Globus pallidus (tissue), 1 donor: ENCODE measurements around the gene GLB1L3.
A peak's percentile ranks its signal among the peaks of the same experiment; 100 is the strongest.
"Not testable (repeated sequence)": the region's sequence is repeated elsewhere in the genome, so short reads cannot be mapped to it uniquely, and the experiment has no call there.

Source experiments
- DNase-seq: peaks from one replicate; pipeline ENCODE4 v3.0.0-alpha.2; 2015; ENCODE audit warnings: low spot score

Gene GLB1L3

DNA sequence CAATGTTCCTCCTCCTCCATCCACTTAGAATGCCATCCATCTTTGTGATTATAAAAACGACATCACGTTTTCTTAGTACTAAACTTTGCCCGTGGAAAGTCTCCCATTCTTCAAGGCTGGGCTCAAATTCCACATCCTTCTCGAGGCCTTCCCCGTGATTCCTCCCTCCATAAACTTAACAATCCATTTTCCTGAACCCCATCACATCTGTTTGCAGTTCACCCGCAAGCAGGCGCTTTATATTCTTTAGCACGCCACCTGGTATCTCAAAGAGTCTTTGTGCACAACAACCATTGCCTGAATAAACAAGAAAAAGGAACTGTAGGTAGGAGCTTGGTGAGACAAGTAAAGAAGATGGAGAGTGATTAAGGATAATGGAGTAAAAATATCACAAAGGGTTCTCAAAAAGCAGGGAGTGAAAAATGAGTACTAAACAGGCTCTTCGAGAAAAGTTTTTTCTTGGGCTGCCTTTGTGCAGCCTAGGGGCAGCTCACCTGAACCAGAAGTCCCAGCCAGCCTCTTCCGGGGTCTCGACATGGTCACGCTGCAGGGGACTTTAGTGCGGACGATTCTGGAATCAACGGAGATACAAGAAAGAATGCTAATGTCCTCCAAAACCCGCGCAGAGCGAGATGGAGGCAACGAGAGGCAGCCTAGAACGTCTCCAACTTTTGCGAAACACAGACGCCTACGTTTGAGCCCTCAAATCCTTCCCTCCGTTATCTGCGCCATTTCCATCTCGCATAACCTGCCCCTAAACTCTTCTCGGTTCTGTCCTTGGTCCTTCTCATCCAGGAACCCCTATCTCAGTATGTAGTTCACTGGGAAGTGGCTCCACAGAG, 23.6 kb upstream of the GLB1L3 start:
- DNase-seq, result no peak

GRCh38 chr11:134253188-134253993, 22.8 kb upstream of the GLB1L3 start, which contains the start of the genes ACAD8 and THYN1:
Gene ACAD8 (plus strand): TSS chr11:134253568. CDS start chr11:134253601, 33 bp downstream.
Gene THYN1 (minus strand): TSS chr11:134253352. CDS start chr11:134252882, 470 bp downstream.
- DNase-seq, result peak; percentile 96

DNA sequence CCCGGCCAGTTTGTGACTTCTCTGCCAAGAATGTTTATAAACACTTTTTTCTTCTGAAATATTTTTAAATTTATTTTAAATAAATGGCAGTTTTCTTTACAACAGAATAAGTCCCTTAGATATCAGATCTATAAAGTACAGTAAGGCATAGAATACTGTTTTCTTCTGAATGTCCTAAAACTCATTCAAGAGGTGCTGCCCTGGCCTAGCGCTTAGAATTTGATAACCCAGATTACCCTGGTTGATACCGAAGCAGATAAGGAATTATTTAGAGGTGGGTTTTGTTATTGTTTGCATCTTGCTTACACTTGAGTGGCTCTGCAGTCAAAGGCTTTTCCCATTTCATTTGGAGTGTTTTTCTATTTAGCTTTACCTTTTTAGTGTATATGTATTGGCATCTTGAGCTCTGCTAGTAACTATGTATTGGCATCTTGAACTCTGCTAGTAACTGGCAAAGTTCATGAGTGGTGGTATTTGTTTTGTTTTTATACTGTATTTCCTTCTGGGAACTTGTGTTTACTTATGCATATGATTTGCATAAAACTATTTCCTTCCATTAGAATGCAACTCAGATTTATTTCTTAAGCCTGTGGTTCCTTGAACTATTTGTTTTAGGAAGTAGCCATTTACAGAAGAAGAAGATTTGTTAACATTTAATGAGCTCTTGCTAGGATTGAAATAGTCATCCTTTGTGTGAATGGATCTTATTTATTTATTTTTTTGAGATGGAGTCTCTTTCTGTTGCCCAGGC, 21.6 kb upstream of the GLB1L3 start:
- no peak for DNase-seq

DNA sequence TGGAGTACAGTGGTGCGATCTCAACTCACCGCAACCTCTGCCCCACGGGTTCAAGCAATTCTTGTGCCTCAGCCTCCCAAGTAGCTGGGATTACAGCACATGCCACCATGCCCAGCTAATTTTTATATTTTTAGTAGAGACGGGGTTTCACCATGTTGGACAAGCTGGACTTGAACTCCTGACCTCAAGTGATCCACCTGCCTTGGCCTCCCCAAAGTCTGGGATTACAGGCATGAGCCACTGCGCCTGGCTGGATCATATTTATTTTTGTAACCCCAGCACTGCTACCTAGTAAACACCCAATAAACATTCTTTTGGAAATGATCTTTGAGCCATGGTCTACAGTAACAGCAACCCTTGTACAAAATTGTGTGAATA, 21.0 kb upstream of the GLB1L3 start:
- DNase-seq, result not testable (repeated sequence)

DNA sequence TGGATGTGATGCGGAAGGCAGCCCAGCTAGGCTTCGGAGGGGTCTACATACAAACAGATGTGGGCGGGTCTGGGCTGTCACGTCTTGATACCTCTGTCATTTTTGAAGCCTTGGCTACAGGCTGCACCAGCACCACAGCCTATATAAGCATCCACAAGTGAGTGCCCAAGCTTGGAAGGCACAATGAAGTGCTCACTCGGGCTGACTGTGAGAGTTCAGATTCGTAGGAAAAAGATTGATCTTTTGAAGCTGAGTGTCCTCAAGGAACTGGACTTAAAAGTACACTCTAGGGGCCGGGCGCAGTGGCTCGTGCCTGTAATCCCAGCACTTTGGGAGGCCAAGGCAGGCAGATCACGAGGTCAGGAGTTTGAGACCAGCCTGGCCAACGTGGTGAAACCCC, 19.1 kb upstream of the GLB1L3 start:
- no peak for DNase-seq

DNA sequence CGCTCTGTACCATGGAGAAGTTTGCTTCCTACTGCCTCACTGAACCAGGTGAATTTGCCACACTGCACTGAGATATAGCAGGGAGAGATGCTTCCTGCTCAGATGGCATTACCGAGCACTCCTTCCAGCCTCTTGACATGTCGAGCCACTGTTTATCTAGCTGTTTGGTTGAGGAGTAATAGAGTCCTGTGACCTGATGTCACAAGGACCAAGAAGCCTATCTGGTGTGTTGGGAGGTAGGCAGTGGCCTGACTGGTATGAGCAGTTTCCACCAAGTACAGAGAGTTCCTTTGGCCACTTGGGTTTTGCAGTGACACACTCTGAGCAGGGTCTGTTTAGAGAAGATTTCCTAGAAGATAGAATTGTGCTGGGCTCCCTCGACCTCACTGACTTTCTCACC, 17.6 kb upstream of the GLB1L3 start:
- no peak for DNase-seq

DNA sequence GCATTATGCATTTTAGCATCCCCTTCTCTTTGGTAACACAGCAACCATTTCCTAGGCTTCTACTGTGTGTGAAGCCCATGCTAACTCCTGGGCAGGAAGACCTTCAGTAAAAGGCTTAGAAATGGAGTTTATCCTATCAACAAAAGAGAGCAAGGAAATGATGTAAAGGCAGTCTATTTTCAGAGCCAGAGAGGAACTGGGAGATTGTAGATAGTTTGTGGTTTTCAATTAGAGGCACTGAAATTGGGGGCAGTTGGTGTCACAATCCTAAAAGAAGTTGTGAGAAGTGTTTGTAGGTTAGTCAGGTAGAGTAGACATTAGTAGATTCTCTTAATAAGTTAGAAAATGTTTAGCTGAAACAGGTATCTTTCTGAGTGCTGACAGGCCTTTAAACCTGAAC, 15.7 kb upstream of the GLB1L3 start:
- DNase-seq, result no peak

DNA sequence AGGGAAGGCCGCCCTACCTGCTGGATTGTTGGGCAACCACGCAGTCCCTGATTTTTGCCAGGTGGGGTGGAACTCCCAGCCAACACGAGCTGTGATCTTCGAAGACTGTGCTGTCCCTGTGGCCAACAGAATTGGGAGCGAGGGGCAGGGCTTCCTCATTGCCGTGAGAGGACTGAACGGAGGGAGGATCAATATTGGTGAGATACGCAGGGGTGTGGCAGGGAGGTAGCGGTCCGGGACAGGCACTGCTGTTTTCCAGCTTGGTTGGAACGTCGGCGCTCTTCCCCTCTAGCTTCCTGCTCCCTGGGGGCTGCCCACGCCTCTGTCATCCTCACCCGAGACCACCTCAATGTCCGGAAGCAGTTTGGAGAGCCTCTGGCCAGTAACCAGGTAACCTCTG, 15.2 kb upstream of the GLB1L3 start:
- no peak for DNase-seq

DNA sequence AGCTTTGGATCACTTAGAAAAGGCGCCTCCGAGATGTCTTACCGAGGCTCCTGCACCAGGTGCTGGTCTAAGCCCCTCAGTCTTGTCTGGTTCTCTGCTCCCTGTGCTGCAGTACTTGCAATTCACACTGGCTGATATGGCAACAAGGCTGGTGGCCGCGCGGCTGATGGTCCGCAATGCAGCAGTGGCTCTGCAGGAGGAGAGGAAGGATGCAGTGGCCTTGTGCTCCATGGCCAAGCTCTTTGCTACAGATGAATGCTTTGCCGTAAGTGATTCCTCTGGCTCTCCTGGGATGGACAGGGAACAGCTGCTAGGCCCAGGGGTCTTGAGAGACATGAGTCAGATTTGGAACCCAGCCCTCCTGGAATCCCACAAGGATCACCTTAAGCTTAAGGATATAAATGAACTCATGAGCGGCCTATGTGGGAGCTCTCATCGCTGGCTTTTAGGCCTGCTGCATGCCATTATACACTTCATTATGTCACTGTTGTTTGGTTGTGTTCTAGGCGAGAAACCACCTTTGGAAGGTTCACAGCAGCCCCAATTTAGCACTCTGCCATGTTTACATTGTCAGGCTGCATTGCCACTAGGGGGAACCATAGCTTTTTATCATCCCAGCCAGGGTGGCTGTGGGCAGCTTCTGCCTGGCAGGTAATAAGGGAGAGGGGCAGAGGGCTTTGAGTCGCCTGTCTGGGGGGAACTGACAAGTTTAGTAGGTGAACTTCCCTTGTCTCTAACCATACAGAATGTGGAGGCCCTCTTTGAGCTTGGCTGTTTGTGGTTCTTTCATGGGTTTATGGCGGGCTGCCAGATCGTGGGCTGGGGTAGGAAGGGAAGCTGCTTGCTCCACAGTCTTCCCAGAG, 14.3 kb upstream of the GLB1L3 start:
- DNase-seq, result no peak

DNA sequence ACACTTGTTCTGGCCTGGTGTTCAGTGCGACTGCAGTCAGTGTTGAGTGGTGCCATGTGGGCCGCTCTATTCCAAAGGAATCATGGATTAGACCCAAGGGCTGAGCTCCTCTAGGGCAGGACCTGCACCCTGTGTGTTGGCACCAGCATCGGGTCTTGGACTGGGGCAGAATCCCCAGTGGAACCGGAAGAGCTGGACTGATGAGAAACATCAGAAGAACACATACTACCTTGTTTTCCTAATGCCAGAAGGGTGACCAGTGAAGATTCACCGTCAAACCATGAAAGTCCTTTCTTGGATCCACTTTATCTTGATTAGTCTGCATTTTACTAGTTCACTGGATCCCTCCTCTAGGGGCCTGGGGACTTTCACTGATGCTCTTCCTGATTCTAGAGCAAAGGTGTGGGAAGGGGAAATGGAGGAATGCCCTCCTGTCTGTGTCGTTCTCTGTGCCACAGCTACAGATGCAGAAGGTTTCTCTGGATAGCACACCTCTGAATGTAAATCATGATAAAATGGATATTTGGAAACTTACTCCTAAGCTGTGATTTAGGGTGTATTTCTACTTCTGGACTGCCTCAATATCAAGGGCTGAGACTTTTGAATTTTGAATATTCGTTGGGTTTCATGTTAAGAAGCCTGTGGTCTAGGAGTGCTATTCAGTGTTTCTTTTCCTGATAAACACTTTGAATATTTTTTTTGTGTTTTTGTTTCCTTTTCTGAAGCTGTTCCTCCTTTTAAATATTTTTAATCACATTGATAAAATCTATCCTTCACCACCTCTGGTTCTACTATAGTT, 11.0 kb upstream of the GLB1L3 start:
- no peak for DNase-seq

- no peak for DNase-seq
Observed at GRCh38 chr11:134266440-134266839, 9.7 kb upstream of the GLB1L3 start.

DNA sequence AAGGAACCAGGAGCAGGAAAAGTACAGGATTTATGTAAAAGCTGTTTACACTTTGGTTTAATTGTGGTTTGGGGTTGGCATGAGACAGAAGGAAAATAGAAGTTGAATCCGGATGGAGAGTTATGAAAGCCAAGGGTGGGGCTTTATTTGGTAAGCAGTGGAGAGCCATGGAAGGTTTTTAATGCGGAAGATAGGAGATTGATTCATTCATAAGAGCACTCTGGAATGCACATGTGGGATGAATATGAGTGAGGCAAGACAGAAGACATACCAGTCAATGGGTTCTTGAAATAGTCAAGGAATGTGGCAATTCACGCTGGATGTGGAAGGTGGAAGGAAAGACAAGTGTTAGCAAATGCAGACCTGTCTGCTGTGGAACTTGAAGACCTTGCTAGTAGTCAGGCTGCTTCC, 9.3 kb upstream of the GLB1L3 start:
- no peak for DNase-seq

- DNase-seq, result no peak
Observed at GRCh38 chr11:134267461-134267860, 8.7 kb upstream of the GLB1L3 start.

DNA sequence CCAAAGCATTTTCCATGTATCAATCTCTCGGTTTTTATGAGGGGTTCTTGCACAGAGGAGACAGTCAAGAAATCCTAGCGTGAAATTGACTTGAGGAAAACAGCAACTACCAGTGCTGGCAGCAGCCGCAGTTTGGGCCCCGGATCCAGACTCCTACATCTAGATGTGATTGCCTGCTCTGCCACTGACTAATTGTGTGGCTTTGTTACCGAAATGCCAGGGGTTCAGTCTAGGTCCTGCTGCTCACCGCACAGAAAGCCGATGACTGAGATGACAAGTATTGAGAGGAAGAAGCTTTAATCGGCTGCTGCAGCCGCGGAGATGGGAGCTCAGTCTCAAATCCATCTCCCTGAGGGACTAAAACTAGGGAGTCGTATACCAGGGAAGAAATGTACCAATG, 8.2 kb upstream of the GLB1L3 start:
- no peak for DNase-seq

- no peak for DNase-seq
Observed at GRCh38 chr11:134270250-134270714, 5.9 kb upstream of the GLB1L3 start.

- DNase-seq, result no peak
Observed at GRCh38 chr11:134271978-134272377, 4.2 kb upstream of the GLB1L3 start.

DNA sequence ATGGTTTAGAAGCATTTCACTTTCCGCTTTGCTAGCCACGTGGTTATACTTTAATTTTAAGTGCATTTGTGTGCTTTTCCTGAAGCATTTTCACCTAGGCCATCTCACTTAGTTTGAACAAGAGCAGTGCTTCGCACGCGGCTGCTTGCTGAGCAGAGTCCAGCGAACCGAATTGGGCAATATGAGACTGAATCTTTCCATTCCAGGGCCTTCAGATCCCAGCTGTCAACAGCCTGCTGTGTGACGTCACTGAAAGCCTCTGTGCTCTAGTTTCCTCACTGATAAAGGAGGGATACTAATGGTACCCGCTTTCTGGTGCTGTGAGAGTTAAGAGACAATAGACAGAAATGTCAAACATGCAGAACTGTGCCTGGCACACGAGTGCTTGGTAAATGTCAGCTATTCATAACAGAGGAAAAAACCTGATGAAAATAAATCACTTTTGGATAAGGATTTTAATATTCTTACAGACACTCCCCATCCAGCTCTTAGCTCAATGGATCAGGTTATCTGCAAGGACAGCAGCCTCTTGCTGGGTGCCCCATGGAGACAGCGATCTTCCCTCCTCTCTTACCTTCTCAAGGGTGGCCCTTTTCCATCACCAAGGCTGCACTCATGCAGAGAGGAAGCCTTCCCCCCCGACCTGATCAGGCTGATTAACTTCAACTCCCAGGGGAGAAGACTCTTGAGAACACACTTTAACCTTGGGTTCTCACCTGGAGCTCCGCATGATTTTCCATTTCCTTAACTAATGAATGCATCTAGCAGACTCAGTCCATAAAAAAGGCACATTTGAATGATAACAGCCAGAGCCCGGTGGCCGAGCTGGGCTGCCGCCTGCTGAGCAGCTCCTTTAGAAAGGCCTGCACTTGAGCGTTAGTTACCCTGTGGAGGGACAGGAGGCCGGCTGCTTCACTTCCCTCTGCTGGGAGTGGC, 3.5 kb upstream of the GLB1L3 start:
- DNase-seq, result no peak

DNA sequence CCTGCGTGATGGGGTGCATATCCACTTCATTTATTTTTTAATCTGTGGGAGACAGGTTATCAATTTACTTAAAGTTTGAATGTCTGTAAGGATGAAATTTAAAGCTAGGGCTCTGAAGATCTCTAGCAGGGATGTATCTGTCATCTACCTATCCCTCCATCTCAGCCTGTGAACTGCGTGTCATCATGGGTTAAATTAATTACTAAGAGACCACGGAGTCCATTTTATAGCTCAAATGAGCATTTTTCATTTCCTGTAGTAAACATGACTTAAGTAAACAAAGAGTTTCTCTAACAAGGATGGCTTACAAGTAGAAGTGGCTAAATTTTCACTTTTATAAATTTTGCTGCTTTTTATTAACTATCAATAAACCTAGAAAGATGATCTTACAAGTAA, 2.9 kb upstream of the GLB1L3 start:
- DNase-seq, result no peak

DNA sequence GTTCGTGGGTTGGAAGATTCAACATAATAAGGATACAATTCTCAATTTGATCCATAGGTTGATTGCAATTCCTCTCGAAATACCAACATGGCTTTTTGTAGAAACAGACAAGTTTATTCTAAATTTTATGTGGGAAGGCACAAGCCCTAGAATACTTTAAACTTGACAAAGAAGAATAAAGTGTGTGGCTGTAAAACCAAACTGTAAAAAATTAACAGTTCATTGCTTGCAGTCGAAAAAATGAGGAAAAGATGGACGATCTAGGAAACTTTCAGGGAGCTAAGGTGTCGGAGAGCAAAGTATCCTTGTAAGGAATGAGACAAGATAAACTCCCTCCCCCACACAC, 1.0 kb upstream of the GLB1L3 start:
- no peak for DNase-seq
